Measurements from ENCODE around the gene C14orf132.

C14orf132 gene

GRCh38 chr14:96109596-96110355 lies 70.6 kb downstream of the C14orf132 start:
- H3K27ac Mint-ChIP-seq, result no peak overlapping the region
- H3K9me3 Mint-ChIP-seq, result peaks cover 8% of the 10 kb centered on the region
- H3K4me1 Mint-ChIP-seq, result no peaks in the 10 kb centered on the region
- CTCF ChIA-PET, result interaction anchor here (0.7 kb wide), 1 partner anchor 9 kb away, joined by 3 read pairs; no protein-coding TSS in a partner anchor
- peaks cover 4% of the 10 kb centered on the region for H3K27me3 Mint-ChIP-seq
- no peaks in the 10 kb centered on the region for H3K36me3 Mint-ChIP-seq
- H3K4me3 Mint-ChIP-seq, result no peak overlapping the region
- no peak for DNase-seq

- DNase-seq, result no peak
- Mint-ChIP-seq H3K9me3 (peaks cover 8% of the 10 kb centered on the region), H3K27me3 (peaks cover 4% of the 10 kb centered on the region), H3K27ac (no peak overlapping the region), H3K4me3 (no peak overlapping the region), H3K4me1 (peaks cover 3% of the 10 kb centered on the region), H3K36me3 (no peaks in the 10 kb centered on the region)
- CTCF ChIA-PET, result no interaction called here
These were observed 72.9 kb downstream of the C14orf132 start for GRCh38 chr14:96112032-96112431.

GRCh38 chr14:96114002-96114401 lies 74.8 kb downstream of the C14orf132 start:
- no peak overlapping the region for H3K27ac Mint-ChIP-seq
- H3K9me3 Mint-ChIP-seq, result peaks cover 8% of the 10 kb centered on the region
- peaks cover 4% of the 10 kb centered on the region for H3K27me3 Mint-ChIP-seq
- CTCF ChIA-PET, result no interaction called here
- no peak overlapping the region for H3K4me3 Mint-ChIP-seq
- peaks cover 13% of the 10 kb centered on the region for H3K4me1 Mint-ChIP-seq
- H3K36me3 Mint-ChIP-seq, result no peaks in the 10 kb centered on the region
- DNase-seq, result no peak

- Mint-ChIP-seq H3K27me3 (peaks cover 4% of the 10 kb centered on the region), H3K36me3 (no peaks in the 10 kb centered on the region), H3K4me1 (peaks cover 13% of the 10 kb centered on the region), H3K4me3 (no peak overlapping the region), H3K9me3 (peaks cover 8% of the 10 kb centered on the region), H3K27ac (no peak overlapping the region)
- CTCF ChIA-PET, result no interaction called here
- no peak for DNase-seq
These were observed 78.1 kb downstream of the C14orf132 start for GRCh38 chr14:96117101-96117897.

GRCh38 chr14:96117960-96118359 lies 78.8 kb downstream of the C14orf132 start:
- Mint-ChIP-seq H3K36me3 (no peaks in the 10 kb centered on the region), H3K27me3 (no peaks in the 10 kb centered on the region), H3K4me3 (no peak overlapping the region), H3K4me1 (peaks cover 13% of the 10 kb centered on the region), H3K27ac (no peak overlapping the region), H3K9me3 (peaks cover 6% of the 10 kb centered on the region)
- DNase-seq, result no peak
- CTCF ChIA-PET, result no interaction called here

- H3K27me3 Mint-ChIP-seq, result no peaks in the 10 kb centered on the region
- no peak for DNase-seq
- CTCF ChIA-PET, result interaction anchor here (0.6 kb wide), 1 partner anchor 9 kb away, joined by 3 read pairs; no protein-coding TSS in a partner anchor
- H3K27ac Mint-ChIP-seq, result no peak overlapping the region
- H3K4me3 Mint-ChIP-seq, result no peak overlapping the region
- peaks cover 6% of the 10 kb centered on the region for H3K9me3 Mint-ChIP-seq
- H3K36me3 Mint-ChIP-seq, result no peaks in the 10 kb centered on the region
- H3K4me1 Mint-ChIP-seq, result peaks cover 13% of the 10 kb centered on the region
These were observed 79.2 kb downstream of the C14orf132 start for GRCh38 chr14:96118391-96118790.

GRCh38 chr14:96119947-96120346 lies 80.8 kb downstream of the C14orf132 start:
- Mint-ChIP-seq H3K4me3 (no peak overlapping the region), H3K36me3 (no peaks in the 10 kb centered on the region), H3K27me3 (no peaks in the 10 kb centered on the region), H3K9me3 (no peaks in the 10 kb centered on the region), H3K27ac (no peak overlapping the region), H3K4me1 (peaks cover 13% of the 10 kb centered on the region)
- DNase-seq, result no peak
- CTCF ChIA-PET, result interaction anchor here (0.8 kb wide), 1 partner anchor 18 kb away, joined by 3 read pairs; no protein-coding TSS in a partner anchor

- H3K36me3 Mint-ChIP-seq, result no peaks in the 10 kb centered on the region
- H3K27ac Mint-ChIP-seq, result no peak overlapping the region
- no peaks in the 10 kb centered on the region for H3K9me3 Mint-ChIP-seq
- H3K27me3 Mint-ChIP-seq, result no peaks in the 10 kb centered on the region
- peaks cover 13% of the 10 kb centered on the region for H3K4me1 Mint-ChIP-seq
- CTCF ChIA-PET, result interaction anchor here (0.8 kb wide), 1 partner anchor 18 kb away, joined by 3 read pairs; no protein-coding TSS in a partner anchor
- no peak overlapping the region for H3K4me3 Mint-ChIP-seq
- DNase-seq, result no peak
These were observed 81.2 kb downstream of the C14orf132 start for GRCh38 chr14:96120392-96120791.

- H3K9me3 Mint-ChIP-seq, result no peaks in the 10 kb centered on the region
- H3K27ac Mint-ChIP-seq, result no peak overlapping the region
- CTCF ChIA-PET, result no interaction called here
These were observed 81.8 kb downstream of the C14orf132 start for GRCh38 chr14:96120941-96121340.

GRCh38 chr14:96121660-96122395 lies 82.7 kb downstream of the C14orf132 start:
- no peak for DNase-seq
- Mint-ChIP-seq H3K27ac (no peak overlapping the region), H3K9me3 (no peaks in the 10 kb centered on the region), H3K4me1 (peaks cover 25% of the 10 kb centered on the region), H3K27me3 (no peaks in the 10 kb centered on the region), H3K4me3 (no peak overlapping the region), H3K36me3 (no peaks in the 10 kb centered on the region)
- CTCF ChIA-PET, result no interaction called here

More at GRCh38 chr14:96120941-96121340, 81.8 kb downstream of the C14orf132 start:
- no peaks in the 10 kb centered on the region for H3K36me3 Mint-ChIP-seq
- no peak for DNase-seq
- H3K27me3 Mint-ChIP-seq, result no peaks in the 10 kb centered on the region
- no peak overlapping the region for H3K4me3 Mint-ChIP-seq
- peaks cover 17% of the 10 kb centered on the region for H3K4me1 Mint-ChIP-seq

GRCh38 chr14:96122496-96122895 lies 83.3 kb downstream of the C14orf132 start:
- CTCF ChIA-PET, result no interaction called here
- no peaks in the 10 kb centered on the region for H3K9me3 Mint-ChIP-seq
- no peaks in the 10 kb centered on the region for H3K27me3 Mint-ChIP-seq
- H3K4me1 Mint-ChIP-seq, result peaks cover 22% of the 10 kb centered on the region
- no peaks in the 10 kb centered on the region for H3K36me3 Mint-ChIP-seq
- H3K4me3 Mint-ChIP-seq, result no peak overlapping the region
- H3K27ac Mint-ChIP-seq, result no peak overlapping the region
- DNase-seq, result no peak

- DNase-seq, result no peak
- no peaks in the 10 kb centered on the region for H3K9me3 Mint-ChIP-seq
- no peak overlapping the region for H3K27ac Mint-ChIP-seq
- peaks cover 17% of the 10 kb centered on the region for H3K4me1 Mint-ChIP-seq
- H3K4me3 Mint-ChIP-seq, result no peak overlapping the region
- H3K27me3 Mint-ChIP-seq, result no peaks in the 10 kb centered on the region
- CTCF ChIA-PET, result no interaction called here
- no peaks in the 10 kb centered on the region for H3K36me3 Mint-ChIP-seq
These were observed 86.4 kb downstream of the C14orf132 start for GRCh38 chr14:96125536-96125935.

GRCh38 chr14:96126339-96126782 lies 87.2 kb downstream of the C14orf132 start:
- Mint-ChIP-seq H3K36me3 (no peaks in the 10 kb centered on the region), H3K4me3 (no peak overlapping the region), H3K9me3 (no peaks in the 10 kb centered on the region), H3K27ac (peak overlapping the region; percentile 19), H3K27me3 (no peaks in the 10 kb centered on the region), H3K4me1 (peaks cover 17% of the 10 kb centered on the region)
- CTCF ChIA-PET, result interaction anchor here (0.8 kb wide), 1 partner anchor 77 kb away, joined by 3 read pairs; no protein-coding TSS in a partner anchor
- DNase-seq, result peak; percentile 64

GRCh38 chr14:96126783-96127271 lies 87.7 kb downstream of the C14orf132 start:
- H3K9me3 Mint-ChIP-seq, result no peaks in the 10 kb centered on the region
- H3K4me1 Mint-ChIP-seq, result peaks cover 17% of the 10 kb centered on the region
- H3K27ac Mint-ChIP-seq, result peak overlapping the region; percentile 19
- no peaks in the 10 kb centered on the region for H3K27me3 Mint-ChIP-seq
- CTCF ChIA-PET, result interaction anchor here (0.8 kb wide), 1 partner anchor 77 kb away, joined by 3 read pairs; no protein-coding TSS in a partner anchor
- H3K36me3 Mint-ChIP-seq, result no peaks in the 10 kb centered on the region
- no peak for DNase-seq
- H3K4me3 Mint-ChIP-seq, result no peak overlapping the region

All from activated naive CD4-positive, alpha-beta T cell treated with anti-CD3 and anti-CD28 coated beads, Interleukin-2, amount 10 ng/mL, durations not matched to agents 7 days and 5 days (primary cell).